SH-SY5Y (cell line): ENCODE results near the gene MTHFD2L.

Experiments used
- GATA2 ChIP-seq: IDR thresholded peaks from 2 replicates; pipeline ENCODE4 v1.6.1; 2011; ENCODE audit warnings: mild to moderate bottlenecking, low read depth, low read length
- GATA3 ChIP-seq: IDR thresholded peaks from 2 replicates; pipeline ENCODE4 v1.6.1; 2011; ENCODE audit warnings: low read depth, mild to moderate bottlenecking, low read length, moderate library complexity

DNA sequence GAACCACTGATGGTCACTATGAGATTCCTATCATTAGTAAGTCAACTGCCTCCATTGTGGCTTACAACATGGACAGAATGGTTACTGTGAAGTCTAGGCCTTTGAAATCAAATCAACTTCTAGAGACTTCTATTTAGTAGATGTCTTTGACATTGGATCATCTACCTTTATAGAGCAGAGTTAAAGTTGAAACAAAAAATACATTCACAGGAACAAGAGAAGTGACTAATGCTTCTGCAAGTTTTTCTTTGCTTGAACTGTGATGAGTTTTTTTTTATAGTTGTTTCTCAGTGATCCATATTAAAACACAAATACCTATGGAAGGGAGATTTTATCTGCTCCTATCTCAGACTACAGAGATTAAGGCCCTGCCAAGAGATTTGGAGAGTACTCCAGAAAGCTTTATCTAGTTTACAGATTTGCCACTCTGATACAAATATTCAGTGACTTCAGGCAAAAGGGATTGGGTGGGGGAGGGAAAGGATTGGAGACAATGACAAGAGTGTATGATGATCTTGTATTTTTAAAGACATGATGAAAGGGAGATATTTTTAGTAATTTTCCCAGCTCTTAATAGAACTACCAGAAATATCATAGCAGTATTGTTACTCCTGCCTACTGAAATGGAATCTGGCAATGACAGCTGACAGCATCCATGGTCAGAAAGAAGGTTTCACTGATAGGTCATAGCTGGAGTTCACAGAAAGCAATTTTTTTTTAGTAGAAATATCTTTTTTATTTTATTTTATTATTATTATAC is 134.4 kb downstream of the MTHFD2L start:
- no peak for TF ChIP-seq GATA3
- TF ChIP-seq GATA2, result no peak
